H1 (cell line): ENCODE results near the gene CTAGE4. TPM values are rescaled to one million over a fixed set of nuclear protein-coding genes. Genes with fewer than 3 reads are reported as not detected.
"Not testable (repeated sequence)": the region's sequence is repeated elsewhere in the genome, so short reads cannot be mapped to it uniquely, and the experiment has no call there.

Experiments used
- CTCF ChIA-PET: fragments of 300-600 bp; sonication (Branson Sonifier 250); formaldehyde crosslinking; loops from one replicate; lab custom pipeline; 2021; ENCODE audit not compliant: partially characterized antibody; lab: Charles Lee
- POLR2A ChIA-PET: fragments of 300-600 bp; sonication (Branson Sonifier 250); formaldehyde crosslinking; loops from one replicate; lab custom pipeline; 2021; ENCODE audit warnings: inconsistent platforms; ENCODE audit not compliant: partially characterized antibody; lab: Charles Lee
- DNase-seq, 2 experiments: peaks; one replicate each; pipeline versions ENCODE4 v3.0.0 to v3.0.0-alpha.2; 2010 to 2022; ENCODE audit warnings: low spot score in 2 of 2, low read depth in 1 of 2, mixed read lengths in 1 of 2
- FAIRE-seq: peaks from 2 replicates; lab custom pipeline; 2011; peaks lifted over from hg19 to GRCh38; lab: Jason Lieb, UNC
- H2AFZ ChIP-seq: 2 replicates; pipeline ENCODE4 v1.8.1; 2012; ENCODE audit warnings: low read length, inconsistent platforms
- H2AK5ac ChIP-seq: 2 replicates; pipeline ENCODE4 v1.6.1; 2013; ENCODE audit warnings: low read depth, low read length
- H2BK120ac ChIP-seq: replicated peaks from 2 replicates; pipeline ENCODE3; 2013; ENCODE audit warnings: low read depth, low read length, inconsistent platforms
- H2BK12ac ChIP-seq: 2 replicates; pipeline ENCODE4 v1.6.1; 2013; ENCODE audit warnings: low read depth, low read length
- H2BK15ac ChIP-seq: 2 replicates; pipeline ENCODE4 v1.6.1; 2013; ENCODE audit warnings: low read length
- H2BK20ac ChIP-seq: 2 replicates; pipeline ENCODE4 v1.6.1; 2013; ENCODE audit warnings: low read length
- H2BK5ac ChIP-seq: 2 replicates; pipeline ENCODE4 v1.6.1; 2013; ENCODE audit warnings: low read depth, low read length
- H3K14ac ChIP-seq: 2 replicates; pipeline ENCODE4 v1.6.1; 2013; ENCODE audit warnings: inconsistent platforms; ENCODE audit not compliant: insufficient read length
- H3K18ac ChIP-seq: 2 replicates; pipeline ENCODE4 v1.6.1; 2013; ENCODE audit warnings: low read length; ENCODE audit errors: extremely low read depth
- H3K23ac ChIP-seq: 2 replicates; pipeline ENCODE4 v1.6.1; 2013; ENCODE audit warnings: inconsistent platforms; ENCODE audit not compliant: insufficient read length
- H3K23me2 ChIP-seq: 2 replicates; pipeline ENCODE4 v1.6.1; 2013; ENCODE audit warnings: low read depth, low read length
- H3K27ac ChIP-seq: 2 replicates; pipeline ENCODE4 v1.6.1; 2011; ENCODE audit warnings: low read depth, low read length, inconsistent platforms
- H3K27me3 ChIP-seq, 4 experiments: replicated peaks in 1 of 4; 1 replicate in 1 of 4; 2 replicates in 3 of 4; pipeline versions ENCODE4 v1.6.1 to v1.8.1; 2011 to 2013; ENCODE audit warnings: low read length in 3 of 4, mild to moderate bottlenecking in 3 of 4, inconsistent platforms in 2 of 4, mixed read lengths in 2 of 4, moderate library complexity in 1 of 4; ENCODE audit not compliant: control insufficient read depth in 3 of 4, insufficient read depth in 3 of 4; ENCODE audit errors: extremely low read depth in 1 of 4
- H3K36me3 ChIP-seq, 4 experiments: 2 replicates each; pipeline versions ENCODE4 v1.6.1 to v1.8.1; 2011 to 2013; ENCODE audit warnings: mild to moderate bottlenecking in 4 of 4, low read length in 3 of 4, moderate library complexity in 2 of 4, control low read depth in 1 of 4, inconsistent platforms in 1 of 4; ENCODE audit not compliant: insufficient read depth in 4 of 4, control insufficient read depth in 2 of 4
- H3K4ac ChIP-seq: replicated peaks from 2 replicates; pipeline ENCODE3; 2013; ENCODE audit warnings: low read length, low read depth, mixed read lengths, inconsistent platforms; ENCODE audit not compliant: insufficient read length
- H3K4me1 ChIP-seq, 4 experiments: replicated peaks in 1 of 4; 1 replicate in 1 of 4; 2 replicates in 3 of 4; pipeline versions ENCODE4 v1.6.1 to v1.8.1; 2011 to 2013; ENCODE audit warnings: low read length in 3 of 4, inconsistent platforms in 2 of 4, mixed read lengths in 1 of 4; ENCODE audit not compliant: insufficient read depth in 4 of 4, control insufficient read depth in 3 of 4
- H3K4me2 ChIP-seq, 2 experiments: 2 replicates each; pipeline versions ENCODE4 v1.6.1 to v1.8.1; 2011 to 2013; ENCODE audit warnings: low read depth in 2 of 2, low read length in 2 of 2, control low read depth in 1 of 2, inconsistent platforms in 1 of 2, mild to moderate bottlenecking in 1 of 2; ENCODE audit not compliant: insufficient read depth in 1 of 2
- H3K4me3 ChIP-seq, 4 experiments: fragments of 200-600, 300-600 bp in 1 of 4; sonication (generic), shearing (Covaris generic), sonication (Bioruptor Twin) in 1 of 4; 2 replicates each; pipeline versions ENCODE4 v1.5.1 to v1.8.1; 2011 to 2016; ENCODE audit warnings: low read length in 4 of 4, low read depth in 3 of 4, control low read depth in 2 of 4, inconsistent platforms in 2 of 4, mild to moderate bottlenecking in 2 of 4, mixed read lengths in 1 of 4, moderate library complexity in 1 of 4; ENCODE audit not compliant: insufficient read depth in 2 of 4; ENCODE audit errors: extremely low read depth in 1 of 4
- H3K56ac ChIP-seq: replicated peaks from 2 replicates; pipeline ENCODE3; 2013; ENCODE audit warnings: low read depth, mild to moderate bottlenecking, mixed read lengths, low read length, inconsistent platforms; ENCODE audit not compliant: insufficient read length
- H3K79me1 ChIP-seq: 2 replicates; pipeline ENCODE4 v1.6.1; 2013; ENCODE audit warnings: low read depth, low read length, control low read depth
- H3K79me2 ChIP-seq, 2 experiments: 2 replicates each; pipeline versions ENCODE4 v1.6.1 to v1.8.1; 2012 to 2013; ENCODE audit warnings: low read length in 2 of 2, mild to moderate bottlenecking in 2 of 2, inconsistent platforms in 1 of 2; ENCODE audit not compliant: insufficient read depth in 2 of 2, control insufficient read depth in 1 of 2
- H3K9ac ChIP-seq, 4 experiments: replicated peaks in 1 of 4; 1 replicate in 1 of 4; 2 replicates in 3 of 4; pipeline versions ENCODE4 v1.6.1 to v1.8.1; 2011 to 2013; ENCODE audit warnings: low read depth in 3 of 4, low read length in 3 of 4, control low read depth in 2 of 4, mild to moderate bottlenecking in 2 of 4, moderate library complexity in 2 of 4, inconsistent platforms in 1 of 4; ENCODE audit errors: extremely low read depth in 1 of 4
- H3K9me3 ChIP-seq, 2 experiments: 2 replicates each; pipeline versions ENCODE4 v1.6.1 to v1.8.1; 2012 to 2013; ENCODE audit warnings: mild to moderate bottlenecking in 2 of 2, moderate library complexity in 2 of 2, control low read depth in 1 of 2, inconsistent platforms in 1 of 2, low read depth in 1 of 2, low read length in 1 of 2, mixed read lengths in 1 of 2; ENCODE audit not compliant: insufficient read depth in 2 of 2
- H4K20me1 ChIP-seq, 2 experiments: replicated peaks in 1 of 2; 2 replicates each; pipeline versions ENCODE3 to v1.8.1; 2011 to 2013; ENCODE audit warnings: inconsistent platforms in 2 of 2, low read length in 2 of 2, mild to moderate bottlenecking in 1 of 2; ENCODE audit not compliant: insufficient read depth in 2 of 2, control insufficient read depth in 1 of 2
- H4K5ac ChIP-seq: 2 replicates; pipeline ENCODE4 v1.6.1; 2013; ENCODE audit warnings: low read length, low read depth, mixed read lengths, inconsistent platforms; ENCODE audit not compliant: insufficient read length
- H4K8ac ChIP-seq: 2 replicates; pipeline ENCODE4 v1.8.0; 2013; ENCODE audit warnings: mild to moderate bottlenecking, moderate library complexity, low read length, inconsistent platforms; ENCODE audit not compliant: insufficient read depth; ENCODE audit errors: extremely low read depth
- H4K91ac ChIP-seq: replicated peaks from 2 replicates; pipeline ENCODE3; 2013; ENCODE audit warnings: low read length, mixed read lengths, inconsistent platforms; ENCODE audit not compliant: insufficient read length
- WGBS, 2 experiments: shearing (Covaris generic) in 1 of 2; methylation state at CpG; one replicate each; pipeline versions ENCODE4 v1.1.6 to v1.1.7; 2013 to 2015; ENCODE audit warnings: low lambda C conversion rate in 2 of 2, mixed read lengths in 2 of 2, inconsistent platforms in 1 of 2, low coverage in 1 of 2, missing lambda C conversion rate in 1 of 2; ENCODE audit not compliant: insufficient replicate concordance in 2 of 2, insufficient coverage in 1 of 2, insufficient read length in 1 of 2; ENCODE audit errors: extremely low coverage in 1 of 2, missing lambda C conversion rate in 1 of 2; 5-methylcytosine and 5-hydroxymethylcytosine counted together
- polyA plus RNA-seq, 7 experiments: library from polyadenylated mRNA; depleted of rRNA in 3 of 7; stranded (reverse) in 5 of 7; unstranded in 2 of 7; fragments of >200 nt in 5 of 7; fragments of 200-250 nt in 2 of 7; gene quantifications; 1 replicate in 5 of 7; 2 replicates in 1 of 7; 4 replicates in 1 of 7; pipeline versions ENCODE4 v1.2.1 to v1.2.3, GENCODE V29; 2011 to 2013; ENCODE audit warnings: missing spikeins in 2 of 7, mixed read lengths in 2 of 7
- total RNA-seq: library from RNA; stranded (reverse); fragmentation: NEBNext Ultra II Directional; extraction: Animal tissue kit (Norgen Biotek cat#: 25700); gene quantifications from 2 replicates; pipeline ENCODE4 v1.2.1, GENCODE V29; 2021

CTAGE4 gene
- total and polyA plus RNA-seq, 2 of the 8 experiments (the other 6 are each of a cell fraction or from before 2014, with no cell fraction given), result 2.9 to 10.3 TPM

- H2BK20ac ChIP-seq, H2BK15ac ChIP-seq, H2BK120ac ChIP-seq, H4K20me1 ChIP-seq, H3K18ac ChIP-seq, H3K9ac ChIP-seq, H3K4ac ChIP-seq, H3K23me2 ChIP-seq, CTCF ChIA-PET, H3K36me3 ChIP-seq, H2AK5ac ChIP-seq, H3K23ac ChIP-seq, H4K91ac ChIP-seq, H2BK12ac ChIP-seq, H4K5ac ChIP-seq, H3K79me1 ChIP-seq, H3K14ac ChIP-seq, FAIRE-seq, H3K4me1 ChIP-seq, H2BK5ac ChIP-seq, H3K56ac ChIP-seq, H3K9me3 ChIP-seq, H3K27me3 ChIP-seq, POLR2A ChIA-PET, H3K4me3 ChIP-seq, H3K27ac ChIP-seq, H3K4me2 ChIP-seq, H4K8ac ChIP-seq, DNase-seq, H2AFZ ChIP-seq, H3K79me2 ChIP-seq: not testable (repeated sequence)
- 74% methylated on average over 3 of the region's 4 CpGs; no CpG with 5 or more reads in 1 of the 2 experiments for WGBS, 2 experiments
These were observed 15.7 kb downstream of the CTAGE4 start for GRCh38 chr7:144198934-144199333.

- H3K4ac ChIP-seq, H2BK15ac ChIP-seq, H3K36me3 ChIP-seq, H2BK20ac ChIP-seq, H3K4me2 ChIP-seq, H3K79me2 ChIP-seq, H3K56ac ChIP-seq, H4K8ac ChIP-seq, H3K23ac ChIP-seq, H2AFZ ChIP-seq, H3K4me1 ChIP-seq, H2AK5ac ChIP-seq, H3K4me3 ChIP-seq, POLR2A ChIA-PET, H4K20me1 ChIP-seq, H2BK5ac ChIP-seq, H4K5ac ChIP-seq, DNase-seq, CTCF ChIA-PET, H3K14ac ChIP-seq, H3K27me3 ChIP-seq, FAIRE-seq, H3K18ac ChIP-seq, H3K9ac ChIP-seq, H3K79me1 ChIP-seq, H3K27ac ChIP-seq, H4K91ac ChIP-seq, H3K9me3 ChIP-seq, H2BK12ac ChIP-seq, H3K23me2 ChIP-seq, H2BK120ac ChIP-seq: not testable (repeated sequence)
- no CpG with 5 or more reads among the region's 1 CpG for WGBS, 2 experiments
These were observed 18.7 kb downstream of the CTAGE4 start for GRCh38 chr7:144201978-144202377.
